SK-N-SH treated with all-trans-retinoic acid at 6 μM for 48 hours (cell line): ENCODE results near the gene PDGFRA.

ENCODE experiments used
- ATAC-seq: fragments of 200-7000 bp; cut with Tn5 transposase; 3 replicates; pipeline ENCODE4 v1.9.1; 2020; ENCODE audit warnings: mild to moderate bottlenecking, moderate library complexity
- ARNTL ChIP-seq: fragments of 450-650 bp; formaldehyde crosslinking; IDR thresholded peaks from 2 replicates; pipeline ENCODE4 v1.5.0; 2020; ENCODE audit warnings: low read depth, mild to moderate bottlenecking, moderate library complexity, borderline replicate concordance
- BACH2 ChIP-seq: fragments of 250-450 bp; sonication (Bioruptor Pico); IDR thresholded peaks from 2 replicates; pipeline ENCODE4 v1.9.0; 2021; ENCODE audit warnings: mild to moderate bottlenecking, borderline replicate concordance
- CSDC2 ChIP-seq: fragments of 250-450 bp; sonication (Bioruptor Pico); IDR thresholded peaks from 2 replicates; pipeline ENCODE4 v1.5.0; 2020; ENCODE audit warnings: mild to moderate bottlenecking, moderate library complexity
- ESRRG ChIP-seq: fragments of 250-450 bp; sonication (Bioruptor Pico); IDR thresholded peaks from 2 replicates; pipeline ENCODE4 v1.6.1; 2021; ENCODE audit warnings: mild to moderate bottlenecking
- GLIS3 ChIP-seq: fragments of 250-450 bp; sonication (Bioruptor Pico); IDR thresholded peaks from 2 replicates; pipeline ENCODE4 v1.5.0; 2020; ENCODE audit warnings: mild to moderate bottlenecking, moderate library complexity
- ISL1 ChIP-seq: fragments of 250-450 bp; sonication (Bioruptor Pico); IDR thresholded peaks from 2 replicates; pipeline ENCODE4 v2.1.2; 2022; ENCODE audit warnings: mild to moderate bottlenecking, moderate library complexity
- OSR1 ChIP-seq: fragments of 250-450 bp; sonication (Bioruptor Pico); IDR thresholded peaks from 2 replicates; pipeline ENCODE4 v1.8.0; 2022; ENCODE audit warnings: moderate library complexity, mild to moderate bottlenecking, inconsistent platforms
- PATZ1 ChIP-seq: fragments of 250-450 bp; sonication (Bioruptor Pico); IDR thresholded peaks from 2 replicates; pipeline ENCODE4 v1.8.0; 2020; ENCODE audit warnings: mild to moderate bottlenecking, moderate library complexity, borderline replicate concordance
- POU6F1 ChIP-seq: fragments of 250-450 bp; sonication (Bioruptor Pico); IDR thresholded peaks from 2 replicates; pipeline ENCODE4 v1.8.0; 2021; ENCODE audit warnings: low read depth, mild to moderate bottlenecking, moderate library complexity, borderline replicate concordance
- PPARA ChIP-seq: fragments of 250-450 bp; sonication (Bioruptor Pico); IDR thresholded peaks from 2 replicates; pipeline ENCODE4 v1.5.0; 2020; ENCODE audit warnings: mild to moderate bottlenecking, borderline replicate concordance
- RARB ChIP-seq: fragments of 250-450 bp; sonication (Bioruptor Pico); IDR thresholded peaks from 2 replicates; pipeline ENCODE4 v1.8.0; 2021; ENCODE audit warnings: mild to moderate bottlenecking, moderate library complexity
- SNAI2 ChIP-seq: fragments of 250-450 bp; sonication (Bioruptor Pico); IDR thresholded peaks from 2 replicates; pipeline ENCODE4 v1.5.0; 2020; ENCODE audit warnings: mild to moderate bottlenecking, moderate library complexity
- TCF4 ChIP-seq: fragments of 250-450 bp; sonication (Bioruptor Pico); IDR thresholded peaks from 2 replicates; pipeline ENCODE4 v1.8.0; 2021; ENCODE audit warnings: mild to moderate bottlenecking, moderate library complexity, borderline replicate concordance
- TOX ChIP-seq: fragments of 250-450 bp; sonication (Bioruptor Pico); IDR thresholded peaks from 2 replicates; pipeline ENCODE4 v1.8.0; 2021; ENCODE audit warnings: mild to moderate bottlenecking, moderate library complexity, borderline replicate concordance
- TSHZ2 ChIP-seq: fragments of 250-450 bp; sonication (Bioruptor Pico); IDR thresholded peaks from 2 replicates; pipeline ENCODE4 v1.5.0; 2020; ENCODE audit warnings: mild to moderate bottlenecking, moderate library complexity
- ZC3H10 ChIP-seq: fragments of 250-450 bp; sonication (Bioruptor Pico); IDR thresholded peaks from 2 replicates; pipeline ENCODE4 v1.5.1; 2021; ENCODE audit warnings: mild to moderate bottlenecking, moderate library complexity
- ZFP3 ChIP-seq: fragments of 250-450 bp; sonication (Bioruptor Pico); IDR thresholded peaks from 2 replicates; pipeline ENCODE4 v1.5.0; 2020; ENCODE audit warnings: mild to moderate bottlenecking, moderate library complexity
- ZNF565 ChIP-seq: fragments of 450-650 bp; formaldehyde crosslinking; conservative IDR thresholded peaks from 2 replicates; pipeline ENCODE4 v1.5.0; 2020; ENCODE audit warnings: low read depth, mild to moderate bottlenecking, moderate library complexity
- ZNF8 ChIP-seq: fragments of 450-650 bp; formaldehyde crosslinking; IDR thresholded peaks from 2 replicates; pipeline ENCODE4 v1.5.0; 2020; ENCODE audit warnings: mild to moderate bottlenecking, moderate library complexity

The PDGFRA gene

GRCh38 chr4:54255881-54256280, 26.8 kb downstream of the PDGFRA start:
- no peak for ATAC-seq
- TF ChIP-seq PATZ1 (no peak), CSDC2 (CRISPR knock-in tag) (no peak), ISL1 (CRISPR knock-in tag) (no peak), BACH2 (no peak), TSHZ2 (CRISPR knock-in tag) (no peak), ESRRG (CRISPR knock-in tag) (no peak), ZC3H10 (CRISPR knock-in tag) (no peak), GLIS3 (CRISPR knock-in tag) (no peak), ZFP3 (CRISPR knock-in tag) (no peak), TOX (CRISPR knock-in tag) (no peak), ARNTL (CRISPR knock-in tag) (no peak)

GRCh38 chr4:54256491-54257486, 27.7 kb downstream of the PDGFRA start:
- ATAC-seq = no peak
- TF ChIP-seq ISL1 (CRISPR knock-in tag) (no peak), ZFP3 (CRISPR knock-in tag) (no peak), PATZ1 (no peak), SNAI2 (CRISPR knock-in tag) (no peak), ZNF8 (CRISPR knock-in tag) (no peak), TSHZ2 (CRISPR knock-in tag) (no peak), ZNF565 (CRISPR knock-in tag) (no peak), GLIS3 (CRISPR knock-in tag) (no peak), BACH2 (no peak), RARB (no peak), ESRRG (CRISPR knock-in tag) (no peak), TCF4 (CRISPR knock-in tag) (no peak), POU6F1 (CRISPR knock-in tag) (no peak), CSDC2 (CRISPR knock-in tag) (no peak), TOX (CRISPR knock-in tag) (no peak), PPARA (no peak), OSR1 (CRISPR knock-in tag) (no peak)
